ENCODE results near the gene MUSTN1. TPM values are rescaled to one million over a fixed set of nuclear protein-coding genes. Genes with fewer than 3 reads are reported as not detected.

MUSTN1 gene
- total RNA-seq, 4 donors from 2014 or later, result 5.5 to 13.1 (median 7.9) TPM

GRCh38 chr3:52833202-52833601 is 1.6 kb downstream of the MUSTN1 start:
- intact Hi-C loops (cut with DNase I; ENCODE audit: low total_unique reads), result no loop called here
- 89 to 94% methylated on average over 14 of the region's 14 CpGs for WGBS, 2 donors
- H3K4me3 ChIP-seq (ENCODE audit: low read depth, poor library complexity, severe bottlenecking), result no peak overlapping the region
- DNase-seq (ENCODE audit: low spot score in 2 of 2), result no peak
- no peak for TF ChIP-seq CTCF (IDR thresholded peaks at IDR 0.05)
- no peak for TF ChIP-seq POLR2A (IDR thresholded peaks at IDR 0.05)

- no peak for TF ChIP-seq CTCF (IDR thresholded peaks at IDR 0.05)
- TF ChIP-seq POLR2A (IDR thresholded peaks at IDR 0.05), result no peak
- DNase-seq (ENCODE audit: low spot score in 2 of 2), result peak in 1 of 2 donors; percentile 64
- H3K4me3 ChIP-seq (ENCODE audit: low read depth, poor library complexity, severe bottlenecking), result no peak overlapping the region
- 28% methylated on average over 20 to 21 of the region's 21 CpGs for WGBS, 2 donors
- intact Hi-C loops (cut with DNase I; ENCODE audit: low total_unique reads), result no loop called here
Measured at GRCh38 chr3:52831500-52832301, 3.1 kb downstream of the MUSTN1 start.

GRCh38 chr3:52830535-52831258 is 4.1 kb downstream of the MUSTN1 start, which contains the start of gene ITIH4:
Gene ITIH4, minus strand, starts transcription at chr3:52830672. Its CDS starts 30 bp downstream, at chr3:52830642.
- TF ChIP-seq POLR2A (IDR thresholded peaks at IDR 0.05) (no peak), CTCF (IDR thresholded peaks at IDR 0.05) (no peak)
- DNase-seq (ENCODE audit: low spot score in 2 of 2), result no peak
- intact Hi-C loops (cut with DNase I; ENCODE audit: low total_unique reads), result no loop called here
- 78 to 81% methylated on average over 16 of the region's 16 CpGs for WGBS, 2 donors
- no peak within 1 kb of the TSS for H3K4me3 ChIP-seq (ENCODE audit: low read depth, poor library complexity, severe bottlenecking)

- no peak for DNase-seq (ENCODE audit: low spot score in 2 of 2)
- 85 to 91% methylated on average over 10 of the region's 10 CpGs for WGBS, 2 donors
- TF ChIP-seq POLR2A (IDR thresholded peaks at IDR 0.05) (no peak), CTCF (IDR thresholded peaks at IDR 0.05) (no peak)
- intact Hi-C loops (cut with DNase I; ENCODE audit: low total_unique reads), result no loop called here
- H3K4me3 ChIP-seq (ENCODE audit: low read depth, poor library complexity, severe bottlenecking), result no peak overlapping the region
Measured at GRCh38 chr3:52829906-52830463, 4.8 kb downstream of the MUSTN1 start.

GRCh38 chr3:52829482-52829881 is 5.3 kb downstream of the MUSTN1 start:
- TF ChIP-seq CTCF (IDR thresholded peaks at IDR 0.05), result no peak
- TF ChIP-seq POLR2A (IDR thresholded peaks at IDR 0.05), result no peak
- no peak for DNase-seq (ENCODE audit: low spot score in 2 of 2)
- H3K4me3 ChIP-seq (ENCODE audit: low read depth, poor library complexity, severe bottlenecking), result no peak overlapping the region
- intact Hi-C loops (cut with DNase I; ENCODE audit: low total_unique reads), result no loop called here
- WGBS, 2 donors, result 96 to 100% methylated on average over 3 of the region's 3 CpGs

Data from lower leg skin (tissue), 4 donors.